HepG2 (cell line): ENCODE results near the gene SYNGAP1. TPM values are rescaled to one million over a fixed set of nuclear protein-coding genes. Genes with fewer than 3 reads are reported as not detected.

Experiments
- BCL6 ChIP-seq: IDR thresholded peaks from 2 replicates; pipeline ENCODE4 v1.6.1; 2016; ENCODE audit warnings: missing genetic modification reagents, missing compliant biosample characterization
- BORCS8-MEF2B ChIP-seq: sonication (generic); formaldehyde crosslinking; IDR thresholded peaks from 2 replicates; pipeline ENCODE4 v1.8.0; 2022; ENCODE audit warnings: mild to moderate bottlenecking, missing genetic modification reagents
- CC2D1A ChIP-seq: sonication (generic); formaldehyde crosslinking; IDR thresholded peaks from 2 replicates; pipeline ENCODE4 v1.8.1; 2023; ENCODE audit warnings: mild to moderate bottlenecking, missing genetic modification reagents
- FOXM1 ChIP-seq: sonication (generic); formaldehyde crosslinking; IDR thresholded peaks from 2 replicates; pipeline ENCODE4 v1.5.0; 2020; ENCODE audit warnings: missing genetic modification reagents
- HIVEP1 ChIP-seq: sonication (generic); formaldehyde crosslinking; IDR thresholded peaks from 2 replicates; pipeline ENCODE4 v1.4.0; 2020; ENCODE audit warnings: mild to moderate bottlenecking, missing genetic modification reagents
- KLF13 ChIP-seq: sonication (generic); formaldehyde crosslinking; IDR thresholded peaks from 2 replicates; pipeline ENCODE4 v1.4.0; 2020; ENCODE audit warnings: mild to moderate bottlenecking, missing genetic modification reagents
- MAFF ChIP-seq: IDR thresholded peaks from 2 replicates; pipeline ENCODE4 v1.6.1; 2011; ENCODE audit warnings: low read depth, low read length, improper control_type of control experiment
- MBNL3 ChIP-seq: fragments of 250-450 bp; sonication (Bioruptor Pico); conservative IDR thresholded peaks from 2 replicates; pipeline ENCODE4 v1.8.0; 2022; ENCODE audit warnings: mild to moderate bottlenecking, inconsistent platforms
- MED13 ChIP-seq: sonication (generic); formaldehyde crosslinking; IDR thresholded peaks from 2 replicates; pipeline ENCODE4 v1.5.0; 2020; ENCODE audit warnings: missing genetic modification reagents
- PAX8 ChIP-seq: sonication (generic); formaldehyde crosslinking; IDR thresholded peaks from 2 replicates; pipeline ENCODE4 v1.8.0; 2022; ENCODE audit warnings: mild to moderate bottlenecking, missing genetic modification reagents, borderline replicate concordance
- RCOR2 ChIP-seq: IDR thresholded peaks from 2 replicates; pipeline ENCODE4 v1.6.1; 2016; ENCODE audit warnings: missing biosample characterization, missing genetic modification reagents
- REPIN1 ChIP-seq: sonication (generic); formaldehyde crosslinking; IDR thresholded peaks from 2 replicates; pipeline ENCODE4 v1.8.0; 2022; ENCODE audit warnings: missing genetic modification reagents, low read depth, mild to moderate bottlenecking, borderline replicate concordance
- SMAD3 ChIP-seq: sonication (generic); formaldehyde crosslinking; IDR thresholded peaks from 2 replicates; pipeline ENCODE4 v1.4.0; 2020; ENCODE audit warnings: missing genetic modification reagents
- THYN1 ChIP-seq: sonication (generic); formaldehyde crosslinking; IDR thresholded peaks from 2 replicates; pipeline ENCODE4 v1.8.1; 2023; ENCODE audit warnings: low read depth, mild to moderate bottlenecking, moderate library complexity, missing genetic modification reagents, borderline replicate concordance
- ZFP37 ChIP-seq: sonication (generic); formaldehyde crosslinking; IDR thresholded peaks from 2 replicates; pipeline ENCODE4 v1.4.0; 2020; ENCODE audit warnings: missing genetic modification reagents, borderline replicate concordance
- ZNF782 ChIP-seq: sonication (generic); formaldehyde crosslinking; IDR thresholded peaks from 2 replicates; pipeline ENCODE4 v1.4.0; 2020; ENCODE audit warnings: missing genetic modification reagents, mild to moderate bottlenecking, borderline replicate concordance
- ZNF850 ChIP-seq: sonication (generic); formaldehyde crosslinking; conservative IDR thresholded peaks from 2 replicates; pipeline ENCODE4 v1.9.0; 2021; ENCODE audit warnings: mild to moderate bottlenecking, missing genetic modification reagents
- polyA plus RNA-seq, 8 experiments: library from polyadenylated mRNA; depleted of rRNA in 3 of 8; stranded (reverse) in 7 of 8; unstranded in 1 of 8; fragments of >200 nt; fragmentation: Illumina TruSeq in 4 of 8; extraction: Trizol in 4 of 8; gene quantifications; 2 replicates each; pipeline versions ENCODE4 v1.2.1 to v1.2.3, GENCODE V29; 2011 to 2016; ENCODE audit warnings: low read depth in 4 of 8, missing spikeins in 1 of 8, mixed read lengths in 1 of 8; ENCODE audit not compliant: insufficient read depth in 1 of 8
- total RNA-seq, 5 experiments: library from RNA; depleted of rRNA; stranded (reverse); fragments of >200 nt; fragmentation: Illumina TruSeq; extraction: Trizol; gene quantifications; 2 replicates each; pipeline ENCODE4 v1.2.3, GENCODE V29; 2016; ENCODE audit warnings: low read depth in 1 of 5
- TF ChIP-seq, protein P1 (sequence below): sonication (generic); formaldehyde crosslinking; IDR thresholded peaks from 2 replicates; pipeline ENCODE4 v1.4.0; 2020; ENCODE audit warnings: missing genetic modification reagents
- TF ChIP-seq, protein P2 (sequence below): sonication (generic); formaldehyde crosslinking; IDR thresholded peaks from 2 replicates; pipeline ENCODE4 v1.8.0; 2022; ENCODE audit warnings: missing genetic modification reagents, mild to moderate bottlenecking, inconsistent platforms, borderline replicate concordance
- TF ChIP-seq, protein P3 (sequence below): IDR thresholded peaks from 2 replicates; pipeline ENCODE4 v1.6.1; 2012; ENCODE audit warnings: low read length, improper control_type of control experiment
- TF ChIP-seq, protein P4 (sequence below): sonication (generic); formaldehyde crosslinking; IDR thresholded peaks from 2 replicates; pipeline ENCODE4 v1.8.0; 2023; ENCODE audit warnings: mild to moderate bottlenecking, missing genetic modification reagents

Gene SYNGAP1
- total and polyA plus RNA-seq, 2 of the 13 experiments (the other 11 are each of a cell fraction or from before 2014, with no cell fraction given): 0.75 to 1.1 TPM

DNA sequence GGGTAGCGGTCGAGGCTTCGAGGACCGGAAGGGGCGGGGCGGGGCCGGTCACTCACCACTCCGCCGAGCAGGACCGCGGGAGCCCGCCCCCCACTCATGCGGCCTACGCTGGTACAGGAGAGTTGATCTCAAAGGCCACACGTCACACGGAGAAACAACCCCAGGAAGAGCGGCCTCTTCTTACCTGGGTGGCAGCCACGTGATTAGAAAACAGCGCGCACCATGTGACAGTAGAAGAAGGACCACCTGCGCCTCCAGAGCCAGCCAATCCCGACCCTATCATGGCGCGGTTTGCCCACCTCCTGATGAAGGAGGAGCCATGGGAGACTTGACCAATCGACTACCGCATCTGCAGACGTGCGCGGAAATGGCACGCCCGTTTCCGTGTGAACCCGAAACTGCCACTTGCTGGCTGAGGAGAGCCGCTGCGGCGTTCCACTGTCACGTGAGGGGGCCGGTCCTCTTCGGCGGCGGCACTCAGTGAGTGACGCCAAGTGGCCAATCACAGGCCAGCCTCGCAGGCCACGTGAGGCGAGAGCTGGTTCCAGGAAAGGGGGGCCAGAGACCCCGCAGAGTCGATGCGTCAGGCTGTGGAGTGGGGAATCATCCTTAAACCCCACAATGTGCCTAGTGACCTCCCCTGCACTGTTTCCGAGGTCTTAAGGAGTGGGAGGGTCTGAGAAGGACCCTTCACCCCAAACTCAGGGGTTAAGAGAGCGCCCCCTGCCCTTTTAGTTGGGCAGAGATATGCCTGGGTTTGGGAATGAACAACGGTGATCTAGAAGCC lies 1.8 kb upstream of the SYNGAP1 start, which contains the start of gene CUTA (continued):
- peak; percentile 20; the same call in 1 of the 2 replicates for TF ChIP-seq MAFF
- no peak; the same call in 1 of the 2 replicates for TF ChIP-seq BORCS8-MEF2B (CRISPR knock-in tag)
- no peak for TF ChIP-seq CC2D1A (CRISPR knock-in tag)
- peak; percentile 40; the same call in 1 of the 2 replicates for TF ChIP-seq FOXM1 (CRISPR knock-in tag)
- TF ChIP-seq KLF13: no peak
- TF ChIP-seq, protein P1, sequence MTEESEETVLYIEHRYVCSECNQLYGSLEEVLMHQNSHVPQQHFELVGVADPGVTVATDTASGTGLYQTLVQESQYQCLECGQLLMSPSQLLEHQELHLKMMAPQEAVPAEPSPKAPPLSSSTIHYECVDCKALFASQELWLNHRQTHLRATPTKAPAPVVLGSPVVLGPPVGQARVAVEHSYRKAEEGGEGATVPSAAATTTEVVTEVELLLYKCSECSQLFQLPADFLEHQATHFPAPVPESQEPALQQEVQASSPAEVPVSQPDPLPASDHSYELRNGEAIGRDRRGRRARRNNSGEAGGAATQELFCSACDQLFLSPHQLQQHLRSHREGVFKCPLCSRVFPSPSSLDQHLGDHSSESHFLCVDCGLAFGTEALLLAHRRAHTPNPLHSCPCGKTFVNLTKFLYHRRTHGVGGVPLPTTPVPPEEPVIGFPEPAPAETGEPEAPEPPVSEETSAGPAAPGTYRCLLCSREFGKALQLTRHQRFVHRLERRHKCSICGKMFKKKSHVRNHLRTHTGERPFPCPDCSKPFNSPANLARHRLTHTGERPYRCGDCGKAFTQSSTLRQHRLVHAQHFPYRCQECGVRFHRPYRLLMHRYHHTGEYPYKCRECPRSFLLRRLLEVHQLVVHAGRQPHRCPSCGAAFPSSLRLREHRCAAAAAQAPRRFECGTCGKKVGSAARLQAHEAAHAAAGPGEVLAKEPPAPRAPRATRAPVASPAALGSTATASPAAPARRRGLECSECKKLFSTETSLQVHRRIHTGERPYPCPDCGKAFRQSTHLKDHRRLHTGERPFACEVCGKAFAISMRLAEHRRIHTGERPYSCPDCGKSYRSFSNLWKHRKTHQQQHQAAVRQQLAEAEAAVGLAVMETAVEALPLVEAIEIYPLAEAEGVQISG (CRISPR knock-in tag): peak; percentile 80
- no peak for TF ChIP-seq THYN1 (CRISPR knock-in tag)
- TF ChIP-seq, protein P2, sequence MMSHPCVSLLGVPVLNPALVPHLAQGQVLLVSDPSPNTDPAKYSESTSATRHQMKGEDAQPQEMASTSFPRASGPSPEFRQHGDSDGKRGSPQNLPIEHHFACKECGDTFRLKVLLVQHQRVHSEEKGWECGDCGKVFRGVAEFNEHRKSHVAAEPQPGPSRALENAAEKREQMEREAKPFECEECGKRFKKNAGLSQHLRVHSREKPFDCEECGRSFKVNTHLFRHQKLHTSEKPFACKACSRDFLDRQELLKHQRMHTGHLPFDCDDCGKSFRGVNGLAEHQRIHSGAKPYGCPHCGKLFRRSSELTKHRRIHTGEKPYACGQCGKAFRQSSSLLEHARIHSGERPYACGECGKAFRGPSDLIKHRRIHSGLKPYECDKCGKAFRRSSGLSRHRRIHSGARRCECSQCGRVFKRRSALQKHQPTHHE (CRISPR knock-in tag): peak; percentile 62
- TF ChIP-seq HIVEP1 (CRISPR knock-in tag): peak; percentile 75
- no peak; the same call in 1 of the 2 replicates for TF ChIP-seq REPIN1
- TF ChIP-seq ZNF850 (CRISPR knock-in tag): no peak
- peak; percentile 84 for TF ChIP-seq MED13
- peak; percentile 67 for TF ChIP-seq SMAD3
- TF ChIP-seq RCOR2: no peak
- TF ChIP-seq PAX8 (CRISPR knock-in tag): peak; percentile 95
- TF ChIP-seq BCL6: peak; percentile 51
- TF ChIP-seq ZNF782: peak; percentile 76
- TF ChIP-seq MBNL3: no peak
- TF ChIP-seq, protein P3, sequence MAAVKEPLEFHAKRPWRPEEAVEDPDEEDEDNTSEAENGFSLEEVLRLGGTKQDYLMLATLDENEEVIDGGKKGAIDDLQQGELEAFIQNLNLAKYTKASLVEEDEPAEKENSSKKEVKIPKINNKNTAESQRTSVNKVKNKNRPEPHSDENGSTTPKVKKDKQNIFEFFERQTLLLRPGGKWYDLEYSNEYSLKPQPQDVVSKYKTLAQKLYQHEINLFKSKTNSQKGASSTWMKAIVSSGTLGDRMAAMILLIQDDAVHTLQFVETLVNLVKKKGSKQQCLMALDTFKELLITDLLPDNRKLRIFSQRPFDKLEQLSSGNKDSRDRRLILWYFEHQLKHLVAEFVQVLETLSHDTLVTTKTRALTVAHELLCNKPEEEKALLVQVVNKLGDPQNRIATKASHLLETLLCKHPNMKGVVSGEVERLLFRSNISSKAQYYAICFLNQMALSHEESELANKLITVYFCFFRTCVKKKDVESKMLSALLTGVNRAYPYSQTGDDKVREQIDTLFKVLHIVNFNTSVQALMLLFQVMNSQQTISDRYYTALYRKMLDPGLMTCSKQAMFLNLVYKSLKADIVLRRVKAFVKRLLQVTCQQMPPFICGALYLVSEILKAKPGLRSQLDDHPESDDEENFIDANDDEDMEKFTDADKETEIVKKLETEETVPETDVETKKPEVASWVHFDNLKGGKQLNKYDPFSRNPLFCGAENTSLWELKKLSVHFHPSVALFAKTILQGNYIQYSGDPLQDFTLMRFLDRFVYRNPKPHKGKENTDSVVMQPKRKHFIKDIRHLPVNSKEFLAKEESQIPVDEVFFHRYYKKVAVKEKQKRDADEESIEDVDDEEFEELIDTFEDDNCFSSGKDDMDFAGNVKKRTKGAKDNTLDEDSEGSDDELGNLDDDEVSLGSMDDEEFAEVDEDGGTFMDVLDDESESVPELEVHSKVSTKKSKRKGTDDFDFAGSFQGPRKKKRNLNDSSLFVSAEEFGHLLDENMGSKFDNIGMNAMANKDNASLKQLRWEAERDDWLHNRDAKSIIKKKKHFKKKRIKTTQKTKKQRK: no peak
- TF ChIP-seq, protein P4, sequence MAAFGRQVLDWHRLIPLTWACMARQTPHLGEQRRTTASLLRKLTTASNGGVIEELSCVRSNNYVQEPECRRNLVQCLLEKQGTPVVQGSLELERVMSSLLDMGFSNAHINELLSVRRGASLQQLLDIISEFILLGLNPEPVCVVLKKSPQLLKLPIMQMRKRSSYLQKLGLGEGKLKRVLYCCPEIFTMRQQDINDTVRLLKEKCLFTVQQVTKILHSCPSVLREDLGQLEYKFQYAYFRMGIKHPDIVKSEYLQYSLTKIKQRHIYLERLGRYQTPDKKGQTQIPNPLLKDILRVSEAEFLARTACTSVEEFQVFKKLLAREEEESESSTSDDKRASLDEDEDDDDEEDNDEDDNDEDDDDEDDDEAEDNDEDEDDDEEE (CRISPR knock-in tag): peak; percentile 93; the same call in 1 of the 2 replicates
- TF ChIP-seq ZFP37 (CRISPR knock-in tag): peak; percentile 97
